Neuronal stem cell (in vitro differentiated cells): Measurements from ENCODE around the gene ANKRD65.

Source experiments
- DNase-seq: peaks from one replicate; pipeline ENCODE4 v3.0.0-alpha.2; 2013; ENCODE audit warnings: low spot score
- H2AFZ ChIP-seq: one replicate; pipeline ENCODE4 v1.6.1; 2013; ENCODE audit warnings: mild to moderate bottlenecking, low read length, inconsistent platforms
- H2AK5ac ChIP-seq: 2 replicates; pipeline ENCODE4 v1.6.1; 2013; ENCODE audit warnings: low read depth, mild to moderate bottlenecking, inconsistent platforms, low read length, moderate library complexity, mixed read lengths
- H2BK120ac ChIP-seq: 2 replicates; pipeline ENCODE4 v1.6.1; 2013; ENCODE audit warnings: low read depth, mild to moderate bottlenecking, inconsistent platforms, low read length, moderate library complexity, mixed read lengths
- H2BK12ac ChIP-seq: one replicate; pipeline ENCODE4 v1.6.1; 2013; ENCODE audit warnings: low read length, inconsistent platforms
- H2BK15ac ChIP-seq: 2 replicates; pipeline ENCODE4 v1.6.1; 2013; ENCODE audit warnings: mild to moderate bottlenecking, low read length, inconsistent platforms, mixed read lengths
- H2BK5ac ChIP-seq: one replicate; pipeline ENCODE4 v1.6.1; 2013; ENCODE audit warnings: inconsistent platforms, mild to moderate bottlenecking, low read length, moderate library complexity
- H3K14ac ChIP-seq: one replicate; pipeline ENCODE4 v1.6.1; 2013; ENCODE audit warnings: low read length, inconsistent platforms
- H3K18ac ChIP-seq: 2 replicates; pipeline ENCODE4 v1.6.1; 2013; ENCODE audit warnings: low read length, inconsistent platforms
- H3K23ac ChIP-seq: 2 replicates; pipeline ENCODE4 v1.6.1; 2013; ENCODE audit warnings: low read depth, mild to moderate bottlenecking, mixed read lengths, low read length, inconsistent platforms; ENCODE audit not compliant: poor library complexity
- H3K27ac ChIP-seq: replicated peaks from 3 replicates; pipeline ENCODE4 v1.5.1; 2013; ENCODE audit warnings: low read length, inconsistent platforms
- H3K27me3 ChIP-seq, 3 experiments: 2 replicates each; pipeline ENCODE4 v1.6.1; 2013; ENCODE audit warnings: low read length in 3 of 3, mild to moderate bottlenecking in 2 of 3, inconsistent platforms in 1 of 3, low read depth in 1 of 3, mixed read lengths in 1 of 3, moderate library complexity in 1 of 3; ENCODE audit not compliant: control insufficient read depth in 3 of 3, insufficient read depth in 3 of 3
- H3K36me3 ChIP-seq, 2 donors: replicated peaks in 1 of 2; 2 replicates each; pipeline ENCODE4 v1.6.1; 2013; ENCODE audit warnings: low read length in 2 of 2; ENCODE audit not compliant: control insufficient read depth in 2 of 2, insufficient read depth in 2 of 2
- H3K4ac ChIP-seq: 2 replicates; pipeline ENCODE4 v1.6.1; 2013; ENCODE audit warnings: inconsistent platforms, mild to moderate bottlenecking, low read length, moderate library complexity
- H3K4me1 ChIP-seq, 2 donors: 1 replicate in 1 of 2; 2 replicates in 1 of 2; pipeline ENCODE4 v1.6.1; 2013; ENCODE audit warnings: low read length in 2 of 2, low read depth in 1 of 2; ENCODE audit not compliant: control insufficient read depth in 2 of 2, insufficient read depth in 1 of 2
- H3K4me2 ChIP-seq: one replicate; pipeline ENCODE4 v1.6.1; 2013; ENCODE audit warnings: mild to moderate bottlenecking, low read length, inconsistent platforms; ENCODE audit not compliant: insufficient read depth, poor library complexity, severe bottlenecking
- H3K4me3 ChIP-seq, 2 donors: 2 replicates each; pipeline ENCODE4 v1.5.1; 2013; ENCODE audit warnings: low read length in 2 of 2, mild to moderate bottlenecking in 2 of 2, inconsistent platforms in 1 of 2, moderate library complexity in 1 of 2
- H3K79me1 ChIP-seq: one replicate; pipeline ENCODE4 v1.6.1; 2013; ENCODE audit warnings: low read depth, mild to moderate bottlenecking, inconsistent platforms, low read length, moderate library complexity
- H3K9ac ChIP-seq: one replicate; pipeline ENCODE4 v1.6.1; 2013; ENCODE audit warnings: mild to moderate bottlenecking, low read depth, low read length, inconsistent platforms; ENCODE audit not compliant: poor library complexity
- H3K9me3 ChIP-seq, 2 donors: replicated peaks in 1 of 2; 2 replicates each; pipeline versions ENCODE3 to v1.6.1; 2013; ENCODE audit warnings: low read length in 2 of 2, mild to moderate bottlenecking in 2 of 2, inconsistent platforms in 1 of 2, low read depth in 1 of 2, mixed read lengths in 1 of 2, moderate library complexity in 1 of 2; ENCODE audit not compliant: control insufficient read depth in 2 of 2, insufficient read depth in 1 of 2
- H4K8ac ChIP-seq: one replicate; pipeline ENCODE4 v1.6.1; 2013; ENCODE audit warnings: low read depth, mild to moderate bottlenecking, inconsistent platforms, low read length, moderate library complexity
- H4K91ac ChIP-seq: one replicate; pipeline ENCODE4 v1.6.1; 2013; ENCODE audit warnings: low read length, low read depth, mild to moderate bottlenecking, inconsistent platforms; ENCODE audit not compliant: poor library complexity
- WGBS, 2 donors: extraction: QIAGEN DNeasy Blood & Tissue Kit; methylation state at CpG; one replicate each; pipeline ENCODE4 v1.1.7; 2013; ENCODE audit warnings: missing lambda C conversion rate in 2 of 2, mixed read lengths in 1 of 2; ENCODE audit not compliant: insufficient read length in 2 of 2, insufficient replicate concordance in 1 of 2; ENCODE audit errors: extremely low coverage in 2 of 2; 5-methylcytosine and 5-hydroxymethylcytosine counted together

ANKRD65 gene

GRCh38 chr1:1373815-1374588, 47.1 kb downstream of the ANKRD65 start:
- H2BK5ac ChIP-seq = peak overlapping the region; percentile 87
- peaks cover 13 to 17% of the 10 kb centered on the region in 2 donors for H3K4me1 ChIP-seq
- H2AK5ac ChIP-seq = peak overlapping the region; percentile 95
- H2BK12ac ChIP-seq = no peak overlapping the region
- H2AFZ ChIP-seq = no peak overlapping the region
- H2BK120ac ChIP-seq = peak overlapping the region; percentile 91
- peak overlapping the region; percentile 97 for H3K18ac ChIP-seq
- no peaks in the 10 kb centered on the region for H3K9me3 ChIP-seq
- H3K23ac ChIP-seq = peak overlapping the region; percentile 98
- no CpG with 5 or more reads among the region's 52 CpGs for WGBS, 2 donors
- H3K27ac ChIP-seq = no peak overlapping the region
- H4K91ac ChIP-seq = no peak overlapping the region
- no peak overlapping the region for H3K4ac ChIP-seq
- H3K9ac ChIP-seq = peak overlapping the region; percentile 94
- peak overlapping the region; percentile 96 for H3K4me2 ChIP-seq
- H3K79me1 ChIP-seq = peaks cover 26% of the 10 kb centered on the region
- no peaks in the 10 kb centered on the region for H3K27me3 ChIP-seq
- H3K4me3 ChIP-seq = peak overlapping the region; percentile 95 to 98
- H4K8ac ChIP-seq = no peak overlapping the region
- peaks cover 14 to 15% of the 10 kb centered on the region in 2 donors for H3K36me3 ChIP-seq
- peak overlapping the region; percentile 56 for H3K14ac ChIP-seq
- no peak for DNase-seq
- H2BK15ac ChIP-seq = peak overlapping the region; percentile 81

GRCh38 chr1:1373051-1373814, 47.8 kb downstream of the ANKRD65 start:
- Histone ChIP-seq H4K8ac (no peak overlapping the region), H3K79me1 (peaks cover 26% of the 10 kb centered on the region), H2BK15ac (no peak overlapping the region), H3K9ac (no peak overlapping the region), H3K4me2 (no peak overlapping the region), H3K4me3 (peak overlapping the region in 1 of 2 donors; percentile 95), H2BK12ac (no peak overlapping the region), H3K18ac (no peak overlapping the region), H3K27ac (no peak overlapping the region), H3K4me1 (peaks cover 13 to 17% of the 10 kb centered on the region in 2 donors), H3K4ac (no peak overlapping the region), H3K9me3 (no peaks in the 10 kb centered on the region), H2BK5ac (no peak overlapping the region), H2BK120ac (no peak overlapping the region), H2AK5ac (peak overlapping the region; percentile 28), H3K36me3 (peaks cover 14 to 15% of the 10 kb centered on the region in 2 donors), H4K91ac (no peak overlapping the region), H2AFZ (no peak overlapping the region), H3K23ac (no peak overlapping the region), H3K27me3 (no peaks in the 10 kb centered on the region), H3K14ac (no peak overlapping the region)
- no peak for DNase-seq
- WGBS, 2 donors = no CpG with 5 or more reads among the region's 26 CpGs

- no peak overlapping the region for H3K4me3 ChIP-seq
- H3K4me2 ChIP-seq = no peak overlapping the region
- no peak overlapping the region for H2AFZ ChIP-seq
- H3K9me3 ChIP-seq = peaks cover 0 to 3% of the 10 kb centered on the region in 2 donors
- H3K4me1 ChIP-seq = peaks cover 13 to 17% of the 10 kb centered on the region in 2 donors
- WGBS, 2 donors = no CpG with 5 or more reads among the region's 26 CpGs
- H3K36me3 ChIP-seq = peaks cover 14 to 15% of the 10 kb centered on the region in 2 donors
- no peak overlapping the region for H4K8ac ChIP-seq
- peaks cover 26% of the 10 kb centered on the region for H3K79me1 ChIP-seq
- no peak overlapping the region for H3K14ac ChIP-seq
- H2BK120ac ChIP-seq = no peak overlapping the region
- no peak overlapping the region for H3K27ac ChIP-seq
- no peak overlapping the region for H4K91ac ChIP-seq
- H3K18ac ChIP-seq = peak overlapping the region; percentile 64
- DNase-seq = no peak
- peak overlapping the region; percentile 40 for H2AK5ac ChIP-seq
- H2BK12ac ChIP-seq = peak overlapping the region; percentile 90
- H2BK5ac ChIP-seq = no peak overlapping the region
- no peak overlapping the region for H3K9ac ChIP-seq
- H2BK15ac ChIP-seq = no peak overlapping the region
- H3K4ac ChIP-seq = peak overlapping the region; percentile 89
- peaks cover 0 to 2% (median 0%) of the 10 kb centered on the region in 3 experiments for H3K27me3 ChIP-seq
- peak overlapping the region; percentile 89 for H3K23ac ChIP-seq
Observed at GRCh38 chr1:1371746-1372711, 49.0 kb downstream of the ANKRD65 start.
